NCI-H345 (cell line): ENCODE results near the gene SAMMSON.

Experiments
- DNase-seq: peaks from one replicate; lab custom pipeline; 2025; lab: John Stamatoyannopoulos, UW

SAMMSON gene

DNA sequence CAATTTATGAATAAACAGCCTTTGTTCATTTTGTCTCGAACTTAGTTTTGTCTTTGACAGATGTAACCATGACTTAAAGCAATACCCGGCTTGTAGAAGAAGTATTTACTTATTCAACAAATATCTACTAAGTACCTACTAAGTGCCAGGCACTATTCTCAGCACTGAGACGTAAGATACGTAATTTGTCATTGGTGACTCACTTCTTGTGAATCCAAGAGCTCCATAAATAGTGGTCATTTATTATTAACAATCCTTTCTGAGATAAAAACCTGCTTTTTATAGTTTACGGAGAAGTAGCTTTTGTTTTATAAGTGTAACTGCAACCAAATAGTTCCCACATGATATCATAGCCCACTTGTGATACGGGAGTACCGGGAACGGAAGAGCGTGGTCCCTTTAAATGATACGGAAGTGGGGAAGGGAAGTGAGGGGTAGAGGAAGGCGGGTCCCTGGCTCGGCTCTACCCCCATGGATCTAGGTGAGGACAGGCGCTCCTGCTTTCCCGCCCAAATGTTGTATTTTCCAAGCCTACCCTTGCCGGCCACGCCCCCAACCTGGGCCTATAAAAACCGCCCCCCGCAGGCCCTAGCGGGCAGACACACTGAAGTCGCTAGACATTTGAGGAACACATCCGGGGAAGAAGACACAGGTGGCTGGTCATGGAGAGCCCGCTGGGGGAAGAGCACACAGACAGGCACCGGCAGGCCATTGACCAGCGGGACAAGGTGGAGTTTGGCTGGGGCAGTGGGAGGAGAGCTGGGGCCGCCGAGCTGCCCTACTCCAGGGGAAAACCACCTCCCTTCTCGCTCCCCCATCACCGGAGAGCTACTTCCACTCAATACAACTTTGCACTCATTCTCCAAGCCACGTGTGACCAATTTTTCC, at the start of gene SAMMSON:
Gene SAMMSON, plus strand, starts transcription at position 594 of the 888 bp plus-strand sequence.
- no peak for DNase-seq

DNA sequence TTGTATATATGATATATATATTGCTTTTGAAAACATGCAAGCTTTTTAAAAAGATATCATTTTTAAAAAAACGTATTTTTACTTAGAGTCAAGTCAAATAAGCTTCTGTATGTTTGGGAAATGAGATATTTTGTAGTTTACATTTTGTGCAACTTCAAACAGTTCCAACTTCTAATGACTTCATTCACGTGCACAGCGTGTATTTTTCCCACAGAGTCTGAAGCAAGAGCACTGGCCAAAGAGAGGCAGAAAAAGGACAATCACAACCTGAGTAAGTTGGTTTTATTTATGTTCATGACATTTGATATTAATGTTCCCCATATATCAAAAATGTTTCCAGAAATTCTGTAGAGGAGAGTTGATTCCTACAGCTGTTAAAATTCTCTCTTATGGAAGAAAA, 47.9 kb upstream of the SAMMSON start:
- DNase-seq = no peak

DNA sequence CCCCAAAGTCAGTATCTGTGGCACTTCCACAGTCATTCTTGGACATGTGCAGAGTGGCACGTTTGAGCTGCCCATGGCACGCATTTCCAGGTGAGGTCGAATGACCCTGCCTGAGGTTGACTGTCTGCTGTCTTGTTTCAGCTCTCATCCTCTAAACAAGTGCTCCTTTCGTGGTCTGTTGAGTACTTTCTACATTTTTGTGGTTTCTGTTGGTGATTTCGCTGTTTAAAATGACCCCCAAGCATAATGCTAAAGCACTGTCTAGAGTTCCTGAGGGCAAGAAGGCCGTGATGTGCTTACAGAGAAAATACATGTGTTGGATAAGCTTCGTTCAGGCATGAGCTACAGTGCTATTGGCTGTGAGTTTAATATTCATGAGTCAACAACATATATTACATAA, 40.0 kb upstream of the SAMMSON start:
- DNase-seq = no peak

DNA sequence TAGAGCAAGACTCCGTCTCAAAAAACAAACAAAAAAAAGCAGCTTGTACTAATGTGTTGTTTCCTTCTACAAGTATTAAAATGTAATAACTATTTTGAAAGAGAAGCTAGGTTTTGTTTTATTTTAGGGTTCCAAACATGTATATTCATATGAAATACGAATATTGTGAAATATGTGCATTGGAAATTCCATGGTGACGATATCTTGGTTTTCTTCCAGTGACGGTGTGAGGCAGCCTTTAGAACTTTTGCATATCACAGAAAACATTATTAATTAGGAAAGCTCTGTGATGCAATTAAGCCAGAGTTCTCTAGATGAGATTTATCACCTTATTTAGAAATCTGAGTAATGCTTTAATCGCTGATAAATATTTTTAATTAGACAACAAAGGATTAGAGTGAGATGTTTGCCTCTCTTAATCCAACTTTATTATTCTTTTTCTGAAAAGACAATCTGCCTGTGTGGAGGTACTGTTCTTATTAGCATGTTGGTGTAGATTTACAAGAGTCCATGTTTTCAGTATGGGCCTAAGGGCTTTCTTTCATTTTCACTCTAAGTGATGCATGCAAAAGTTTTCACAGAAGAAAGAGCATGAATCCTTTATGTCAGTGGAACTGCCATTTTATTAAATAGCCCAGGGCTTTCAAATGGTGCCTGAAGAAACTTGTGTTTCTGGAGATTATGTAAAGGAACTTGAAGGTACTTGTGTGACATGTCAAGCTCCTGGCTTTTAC, 37.7 kb upstream of the SAMMSON start:
- DNase-seq = no peak

DNA sequence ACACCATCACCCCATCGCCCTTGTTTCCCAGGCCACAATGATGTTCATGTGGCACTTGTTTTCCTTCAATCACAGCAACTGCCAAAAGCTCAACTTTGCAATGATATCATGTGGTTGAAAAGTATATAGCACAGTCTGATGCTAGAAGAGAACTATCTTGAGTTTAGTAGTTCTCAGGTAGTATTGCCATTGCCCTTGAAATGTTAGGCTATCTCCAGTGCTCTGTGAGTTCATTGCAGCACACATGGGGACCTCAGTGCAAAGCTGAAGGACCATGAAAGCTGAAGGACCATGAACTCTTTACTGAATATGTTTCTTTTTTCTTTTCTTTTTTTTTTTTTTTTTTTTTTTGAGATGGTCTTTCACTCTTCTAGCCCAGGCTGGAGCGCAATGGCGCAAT, 35.9 kb upstream of the SAMMSON start:
- DNase-seq = no peak

DNA sequence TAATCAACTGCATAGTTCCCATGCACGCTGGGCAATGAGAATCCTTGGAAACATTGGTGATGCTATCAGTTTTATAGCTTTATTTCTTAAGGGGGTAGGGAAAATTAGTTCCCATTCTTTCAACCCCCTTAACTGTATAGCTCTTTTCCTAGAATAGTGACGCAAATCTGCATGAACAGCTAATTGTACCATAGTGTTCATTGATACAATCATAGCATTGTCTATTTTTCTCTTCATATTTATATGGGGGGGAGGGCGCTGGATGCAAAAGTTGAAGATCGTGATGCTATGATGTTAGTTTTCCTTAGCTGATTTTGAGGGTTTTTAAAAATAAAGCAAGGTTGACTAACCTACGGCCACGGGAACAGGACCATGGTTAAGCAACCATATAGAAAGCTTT, 32.4 kb upstream of the SAMMSON start:
- no peak for DNase-seq

DNA sequence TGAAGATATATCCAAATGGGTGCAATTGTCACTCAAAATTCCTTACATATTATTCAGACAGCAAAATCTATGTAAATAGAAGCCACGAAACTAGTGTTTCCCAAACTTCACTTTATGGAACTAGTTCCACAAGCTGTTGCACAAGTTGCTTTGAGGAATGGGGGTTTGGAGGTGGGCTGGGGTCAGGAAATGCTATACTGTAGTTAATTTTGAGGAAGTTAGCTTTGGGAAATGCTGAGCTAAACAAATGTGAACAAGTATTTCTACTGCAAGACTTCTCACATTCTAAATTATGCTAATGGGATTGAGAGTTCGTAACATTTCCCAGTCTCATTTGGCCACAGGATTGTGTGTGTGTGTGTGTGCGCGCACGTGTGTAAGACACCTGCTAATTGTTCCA, 28.7 kb upstream of the SAMMSON start:
- no peak for DNase-seq

DNA sequence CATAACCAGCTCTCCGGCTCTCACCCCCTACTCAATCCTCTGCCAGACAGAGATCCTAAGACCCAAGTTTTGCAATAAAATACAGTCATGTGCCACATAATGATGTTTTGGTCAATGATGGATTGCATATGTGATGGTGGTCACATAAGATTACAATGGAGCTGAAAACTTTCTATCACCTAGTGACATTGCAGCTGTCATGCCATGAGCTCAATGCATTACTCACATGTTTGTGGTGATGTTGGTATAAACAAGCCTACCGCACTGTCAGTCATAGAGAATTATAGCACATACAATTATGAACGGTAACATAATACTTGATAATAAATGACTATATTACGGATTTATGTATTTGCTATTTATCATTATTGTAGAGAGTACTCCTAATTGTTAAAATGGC, 26.9 kb upstream of the SAMMSON start:
- no peak for DNase-seq

DNA sequence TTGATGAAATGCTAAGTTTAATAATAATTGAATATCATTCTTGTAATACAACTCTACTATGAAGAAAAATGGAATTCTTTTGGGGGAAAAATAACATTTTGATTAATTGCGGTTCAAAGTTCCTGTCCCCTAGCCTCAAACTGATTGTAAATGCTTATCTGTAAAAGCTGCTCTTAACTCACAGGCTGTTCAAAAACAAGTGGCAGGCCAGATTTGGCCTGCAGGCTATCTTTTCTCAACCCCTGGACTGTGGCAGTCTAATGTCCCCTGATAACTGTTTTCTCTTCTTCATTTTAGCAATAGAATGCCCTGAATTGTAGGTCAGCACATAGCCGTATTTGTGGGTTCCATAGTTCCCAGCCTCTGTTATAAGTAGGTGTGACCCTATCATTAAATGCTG, 23.5 kb upstream of the SAMMSON start:
- no peak for DNase-seq

DNA sequence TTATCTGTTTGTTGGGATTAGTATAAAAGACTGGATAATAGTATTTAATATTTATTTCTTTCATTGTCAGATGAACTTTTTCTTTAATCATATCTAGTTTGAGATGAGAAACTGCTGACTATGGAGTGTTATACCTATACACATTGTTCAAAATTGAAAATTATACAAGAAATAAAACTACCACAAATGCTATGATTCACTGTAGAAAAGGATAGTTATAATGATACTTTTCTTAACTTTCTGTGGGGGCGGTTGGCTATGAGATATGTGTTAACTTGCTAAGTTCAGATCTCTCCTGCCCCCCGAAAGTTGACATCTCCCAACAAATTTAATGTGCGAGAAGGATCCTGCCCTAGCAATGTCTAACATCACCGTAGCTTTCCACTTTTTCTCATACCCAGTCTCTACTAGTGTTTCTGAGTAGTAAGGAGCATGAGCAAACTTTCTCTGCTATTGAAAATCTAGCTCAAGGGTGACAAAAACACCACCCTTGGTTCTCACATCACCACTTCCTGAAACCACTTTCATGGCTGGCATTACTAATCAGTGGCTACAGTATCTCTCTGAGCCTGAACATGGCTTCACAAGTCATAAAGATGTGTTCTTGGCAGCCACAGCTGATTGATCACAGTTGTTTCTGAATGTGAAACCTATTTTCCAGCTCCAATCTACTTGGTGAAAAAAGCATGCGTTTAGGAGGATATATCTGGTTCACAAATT, 15.8 kb upstream of the SAMMSON start:
- no peak for DNase-seq

DNA sequence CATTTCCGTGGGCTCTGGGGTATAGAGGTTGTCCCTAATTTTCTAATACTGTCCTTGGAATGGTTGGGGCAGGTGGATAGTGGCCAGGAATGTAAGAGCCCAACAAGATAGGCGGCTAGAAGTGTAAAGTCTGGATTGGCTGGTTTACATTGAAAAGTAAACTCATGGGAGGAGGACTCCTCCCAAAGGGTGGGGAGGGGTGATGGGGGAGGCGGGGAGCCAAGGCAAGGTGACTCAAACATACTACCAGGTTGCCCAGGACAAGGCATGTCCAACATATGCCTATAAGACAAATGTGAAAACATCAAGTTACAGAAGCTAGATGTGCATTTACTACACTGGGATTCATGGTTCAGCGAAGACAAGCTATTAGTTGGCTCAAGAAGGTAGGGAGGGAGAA, 14.3 kb upstream of the SAMMSON start:
- DNase-seq = no peak

DNA sequence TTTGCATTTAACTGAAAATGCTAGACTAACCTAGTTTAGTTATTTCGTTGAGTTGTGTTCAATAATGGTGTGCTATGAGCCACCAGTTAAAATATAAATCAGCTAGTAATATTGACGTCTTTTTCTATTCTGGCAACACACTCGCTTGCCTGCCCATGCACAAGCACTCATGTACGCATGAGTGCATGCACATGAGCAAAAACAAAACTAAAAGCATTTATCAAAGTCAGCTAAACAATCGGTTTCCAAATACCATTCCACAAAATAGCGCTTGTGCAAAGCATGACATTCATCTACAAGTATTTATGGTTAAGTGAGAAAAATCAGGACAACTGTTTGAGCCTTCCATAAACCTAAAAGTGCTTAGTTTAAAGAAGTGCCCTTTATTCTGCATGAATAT, 13.1 kb upstream of the SAMMSON start:
- DNase-seq = peak; percentile 2

DNA sequence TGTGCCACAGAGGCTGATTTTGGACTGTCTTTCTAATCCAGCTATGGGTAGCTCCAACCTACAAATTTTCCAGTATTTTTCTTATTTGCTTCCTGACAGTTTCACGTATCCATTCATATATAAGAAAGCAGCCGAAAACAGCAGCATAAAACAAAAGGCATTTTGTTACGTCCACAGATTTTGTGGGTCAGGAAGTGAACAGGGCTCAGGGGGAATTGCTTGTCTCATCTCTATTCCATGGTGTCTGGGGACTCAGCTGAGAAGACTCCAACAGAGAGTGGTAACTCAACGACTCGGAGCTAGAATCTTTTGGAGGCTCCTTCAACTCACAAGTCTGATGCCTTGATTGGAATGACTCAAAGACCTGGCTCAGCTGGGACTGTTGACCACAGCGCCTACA, 11.7 kb upstream of the SAMMSON start:
- no peak for DNase-seq

DNA sequence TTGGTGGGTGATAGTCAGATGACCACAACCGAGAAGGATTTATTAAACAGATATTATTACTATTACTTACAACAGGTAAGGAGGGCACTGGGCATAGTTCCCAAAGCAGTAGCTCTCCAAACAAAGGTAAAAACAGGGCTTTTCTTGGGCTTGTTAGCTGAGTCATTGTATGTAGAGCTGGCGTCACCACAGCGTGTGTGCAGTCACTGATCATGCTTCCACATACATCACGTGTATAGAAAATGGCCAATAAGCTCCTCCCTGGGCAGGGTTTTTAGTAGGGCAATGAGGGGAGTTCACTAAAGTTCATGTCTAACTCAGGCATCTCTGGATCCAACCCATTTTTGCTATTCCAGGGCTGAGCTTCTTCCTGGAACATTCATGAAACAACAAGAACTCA, 5.8 kb upstream of the SAMMSON start:
- DNase-seq = no peak

DNA sequence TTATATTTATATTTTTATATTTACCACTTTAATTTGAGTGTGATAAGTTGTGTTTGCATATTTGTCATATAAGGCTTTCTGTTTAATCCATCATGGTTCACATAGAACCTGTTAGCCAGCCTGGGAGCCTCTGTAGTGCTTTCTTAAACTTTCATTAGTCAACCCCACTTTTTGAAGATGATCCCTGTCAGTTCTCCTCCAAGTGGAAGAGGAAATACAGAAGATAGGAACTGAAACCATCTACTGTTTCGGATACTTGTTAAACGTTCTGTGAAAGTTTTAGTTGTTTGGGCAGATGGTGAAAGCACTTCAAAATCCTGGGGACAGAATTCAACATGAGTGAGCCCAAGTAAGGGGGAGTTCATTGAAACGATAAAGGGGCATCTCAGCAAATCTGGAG, 4.6 kb upstream of the SAMMSON start:
- no peak for DNase-seq

DNA sequence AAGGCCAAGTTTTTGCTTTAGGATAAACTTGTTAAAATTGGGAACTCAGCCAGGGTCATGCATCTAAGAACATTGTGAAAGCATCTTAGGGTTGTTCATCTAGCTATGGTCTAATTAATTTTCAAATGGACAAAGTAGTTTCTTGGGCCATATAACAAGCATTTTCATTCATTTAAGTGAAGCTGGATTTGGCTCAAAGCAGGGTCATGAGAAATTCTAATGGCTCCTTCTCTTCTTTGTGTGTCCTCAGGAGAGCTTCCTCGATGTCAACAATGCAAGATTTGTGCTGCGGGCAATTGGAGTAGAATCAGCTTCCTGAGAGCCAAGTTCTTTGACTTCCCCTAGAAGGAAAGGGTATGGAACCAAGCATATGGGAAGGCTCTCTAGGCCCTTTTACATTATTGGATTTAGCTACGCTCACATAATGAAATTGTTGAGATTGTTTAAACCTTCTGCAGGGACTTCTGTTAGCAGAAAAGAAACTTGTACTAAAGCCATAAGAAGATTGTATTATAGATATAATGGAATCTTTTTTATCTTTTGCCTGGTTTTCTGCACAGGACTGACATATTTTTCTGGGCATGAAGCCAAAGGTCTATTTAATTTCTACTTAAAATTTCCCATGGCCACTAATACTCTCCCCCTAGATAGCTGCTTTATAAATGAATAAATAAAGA, 1.8 kb upstream of the SAMMSON start:
- DNase-seq = no peak

DNA sequence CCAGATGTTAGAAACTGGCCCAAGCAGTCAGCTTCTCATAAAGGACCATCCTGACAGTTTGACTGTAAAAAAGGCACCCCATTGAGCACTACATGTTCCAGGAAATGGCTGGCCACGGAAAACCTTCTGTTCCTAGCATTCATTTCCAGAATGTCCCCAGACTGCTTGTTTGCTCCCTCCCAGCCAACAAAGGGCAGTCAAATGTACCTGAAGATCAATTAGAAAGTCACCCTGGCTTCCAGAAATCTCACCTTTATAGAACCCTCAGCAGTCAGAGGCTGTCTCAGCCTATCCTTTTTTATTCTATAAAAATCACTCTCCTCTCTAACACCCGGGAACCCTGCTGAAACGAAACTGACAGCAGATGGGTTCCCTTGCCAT, 784 bp upstream of the SAMMSON start:
- DNase-seq = no peak

DNA sequence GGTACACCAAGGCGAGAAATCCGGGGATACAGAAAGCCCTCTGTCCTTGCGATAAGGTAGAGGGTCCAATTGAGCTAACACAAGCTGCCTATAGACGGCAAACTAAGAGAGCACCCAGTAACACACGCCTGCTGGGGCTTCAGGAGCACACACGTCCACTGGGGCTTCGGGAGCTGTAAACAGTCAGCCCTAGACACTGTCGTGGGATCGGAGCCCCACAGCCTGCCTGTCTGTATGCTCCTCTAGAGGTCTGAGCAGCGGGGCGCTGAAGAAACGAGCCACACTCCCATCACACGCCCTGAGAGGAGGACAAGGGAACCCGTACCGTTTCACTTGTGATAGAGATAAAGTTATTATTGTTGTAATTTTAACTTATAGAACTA, 486 bp downstream of the SAMMSON start:
- no peak for DNase-seq

DNA sequence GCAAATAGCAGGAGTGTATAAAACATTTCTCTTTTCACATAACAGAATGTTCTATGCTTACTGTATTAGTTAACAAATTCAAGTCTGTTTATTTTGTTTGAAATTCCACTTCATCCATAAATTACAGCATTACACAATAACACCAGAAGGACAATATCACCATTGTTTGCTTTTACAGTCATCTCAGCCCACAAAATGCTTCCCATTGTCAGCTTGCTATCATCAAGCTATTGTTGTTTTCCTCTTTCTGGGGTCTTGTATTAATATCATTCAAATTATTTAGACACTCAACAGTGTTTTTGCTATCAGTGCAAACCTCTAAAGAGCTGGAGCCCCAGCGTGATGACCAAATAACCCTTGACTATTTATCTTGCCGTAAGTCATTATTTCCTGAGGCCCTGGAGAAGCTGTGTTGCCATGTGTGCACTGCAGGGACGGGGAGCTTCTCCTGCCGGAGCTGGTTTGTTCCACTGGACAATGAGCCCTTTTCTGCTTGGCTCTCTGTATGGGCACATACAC, 1.1 kb downstream of the SAMMSON start:
- peak; percentile 16 for DNase-seq

DNA sequence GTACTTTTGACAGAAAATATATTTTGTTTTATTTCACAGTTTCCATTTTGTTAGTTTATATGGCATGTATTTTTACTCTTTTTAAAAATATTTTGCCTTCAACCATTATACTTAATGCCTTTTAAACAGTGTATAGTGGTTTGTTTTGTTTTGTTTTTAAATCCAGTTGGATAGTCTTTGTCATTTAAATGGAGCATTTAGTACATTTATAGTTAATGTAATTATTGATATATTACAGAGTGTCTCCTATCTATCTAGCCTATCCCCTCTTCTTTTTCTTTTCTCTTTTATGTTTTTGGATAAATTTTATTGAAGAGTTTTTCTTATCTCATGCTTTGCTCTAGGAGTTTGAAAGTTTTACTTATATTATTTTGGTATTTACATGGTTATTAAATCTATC, 3.6 kb downstream of the SAMMSON start:
- DNase-seq = no peak

DNA sequence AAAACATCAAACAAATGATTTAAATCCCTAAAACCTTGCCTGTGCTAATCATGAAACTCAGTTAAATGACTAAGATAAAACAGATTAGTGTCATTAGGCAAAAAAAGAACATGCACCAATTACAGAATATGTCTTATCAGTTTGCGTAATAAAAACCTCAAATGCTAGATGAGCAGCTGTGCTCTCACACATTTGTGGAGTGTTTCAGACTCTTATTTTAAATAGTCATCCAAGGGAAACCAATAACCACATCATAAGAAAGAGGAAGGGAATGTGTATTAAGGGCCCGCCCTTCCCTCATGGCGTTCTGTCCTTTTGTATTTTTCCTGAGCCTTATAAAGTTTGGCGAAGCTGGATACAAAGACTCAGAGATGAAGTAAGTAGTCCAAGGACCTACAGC, 6.6 kb downstream of the SAMMSON start:
- no peak for DNase-seq

DNA sequence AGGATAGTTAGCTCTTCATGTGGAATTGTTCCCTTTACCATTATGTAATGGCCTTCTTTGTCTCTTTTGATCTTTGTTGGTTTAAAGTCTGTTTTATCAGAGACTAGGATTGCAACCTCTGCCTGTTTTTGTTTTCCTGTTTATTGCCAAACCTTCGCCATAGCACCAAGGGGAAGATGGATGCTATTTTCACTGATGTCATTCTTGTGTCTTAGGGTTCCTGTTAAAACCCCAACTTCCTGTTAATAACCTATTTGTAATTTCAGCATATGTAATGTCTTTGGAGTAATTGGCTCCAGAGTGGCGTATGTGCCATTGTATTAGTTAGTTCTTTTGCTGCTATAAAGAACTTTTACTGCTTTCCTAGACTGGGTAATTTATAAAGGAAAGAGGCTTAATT, 10.8 kb downstream of the SAMMSON start:
- DNase-seq = no peak
